HG03575 (cell line): ENCODE results near the gene LDB2.

Source experiments
- ATAC-seq: cut with Tn5 transposase; IDR thresholded peaks from one replicate; pipeline ENCODE4 v1.9.1; 2021; ENCODE audit not compliant: unreplicated experiment, insufficient number of reproducible peaks, low FRiP score; ENCODE audit errors: extremely low read depth

Gene LDB2

DNA sequence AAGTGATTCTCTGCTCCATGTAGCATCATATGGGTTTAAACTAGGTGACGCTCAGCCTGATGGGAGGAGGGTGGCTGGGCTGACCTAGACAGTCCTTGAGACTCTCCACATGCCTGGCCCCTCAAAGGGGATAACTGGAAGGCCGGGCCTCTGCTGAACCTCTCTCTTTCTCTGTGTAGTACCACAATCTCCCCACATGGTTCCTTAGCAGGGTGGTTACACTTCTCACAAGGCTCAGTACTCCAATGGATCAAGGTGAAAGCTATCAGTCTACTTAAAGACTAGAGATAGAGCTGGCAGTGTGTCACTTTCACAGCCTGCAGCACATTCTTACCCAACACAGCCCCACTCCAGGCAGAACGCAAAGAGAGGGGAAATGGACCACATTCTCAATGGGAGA, 80.4 kb downstream of the LDB2 start:
- ATAC-seq, result no peak

DNA sequence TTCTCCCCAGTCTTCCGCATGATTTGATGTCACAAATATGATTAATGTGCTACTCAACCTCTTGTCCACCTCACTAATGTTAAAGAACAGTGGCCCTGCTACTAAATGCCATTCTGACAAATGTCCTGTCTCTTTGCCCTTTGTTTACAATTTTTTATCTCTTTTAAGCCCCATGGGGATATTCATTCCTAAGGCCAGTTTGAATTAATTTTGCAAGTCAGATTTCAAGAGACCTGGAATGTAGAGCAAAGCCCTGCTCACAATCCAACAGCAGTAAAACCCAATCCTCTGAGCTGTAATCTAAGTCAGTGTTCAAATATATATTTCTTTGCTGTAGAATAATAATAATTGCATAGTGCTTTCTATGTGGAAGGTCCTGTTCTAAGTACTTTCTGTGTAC, 81.2 kb downstream of the LDB2 start:
- no peak for ATAC-seq

- no peak for ATAC-seq
Measured at GRCh38 chr4:16814361-16814760, 84.1 kb downstream of the LDB2 start.

DNA sequence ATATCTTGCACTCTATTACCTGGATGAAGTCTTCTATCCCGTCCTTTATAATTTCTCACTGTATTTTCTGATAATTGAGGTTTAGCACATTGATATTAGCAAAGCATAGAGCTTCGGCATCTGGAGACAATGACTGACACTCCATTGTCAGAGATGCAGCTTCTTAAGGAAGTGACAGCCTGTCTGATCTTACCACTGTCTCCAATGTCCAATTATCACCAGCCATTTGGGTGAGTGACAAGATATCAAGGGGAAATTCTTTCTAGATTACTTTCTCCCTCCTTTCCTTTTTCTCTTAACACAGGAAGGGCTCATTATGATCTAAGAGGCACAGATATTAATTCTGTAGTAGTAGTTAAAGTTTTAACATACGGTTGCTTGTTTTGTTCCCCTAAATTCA, 86.4 kb downstream of the LDB2 start:
- ATAC-seq, result no peak

GRCh38 chr4:16809943-16810342, 88.5 kb downstream of the LDB2 start:
- no peak for ATAC-seq

- no peak for ATAC-seq
Measured at GRCh38 chr4:16809064-16809463, 89.4 kb downstream of the LDB2 start.

DNA sequence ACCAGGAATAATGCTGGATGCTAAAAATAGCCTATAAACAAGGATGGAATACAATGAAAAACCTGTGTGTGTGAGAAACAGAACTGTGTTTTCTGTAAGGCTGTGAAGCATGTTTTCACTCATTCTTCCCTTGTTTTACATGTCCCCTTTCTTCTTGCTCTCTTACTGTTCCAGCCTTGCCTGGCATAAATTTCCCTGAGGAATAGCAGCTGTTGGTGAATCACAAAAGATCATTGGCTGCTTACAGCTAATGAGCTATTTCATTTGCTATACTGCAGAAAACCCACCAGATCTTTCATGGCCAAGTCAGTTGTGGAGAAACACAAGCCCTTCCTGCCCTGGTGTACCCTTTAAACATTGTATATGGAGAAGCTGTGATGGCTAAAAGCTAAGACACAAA, 91.1 kb downstream of the LDB2 start:
- ATAC-seq, result no peak

DNA sequence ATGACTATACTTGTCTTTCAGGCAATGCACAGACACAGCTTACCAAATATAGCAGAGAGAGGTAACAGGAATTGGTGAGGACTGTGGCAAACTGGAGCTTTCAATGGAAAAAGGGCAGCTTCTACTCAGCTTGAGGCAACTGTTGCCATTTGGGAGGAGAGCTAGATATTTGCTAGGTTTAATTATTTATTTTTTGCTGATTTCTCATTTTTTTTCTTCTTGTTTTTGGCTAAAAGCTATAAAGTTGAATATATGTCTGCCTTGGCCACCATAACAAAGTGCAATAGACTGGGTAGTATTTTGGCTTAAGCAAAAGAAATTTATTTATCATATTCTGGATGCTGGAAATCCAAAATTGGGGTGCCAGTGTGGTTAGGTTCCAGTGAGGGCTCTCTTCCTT, 93.9 kb downstream of the LDB2 start:
- ATAC-seq, result no peak

DNA sequence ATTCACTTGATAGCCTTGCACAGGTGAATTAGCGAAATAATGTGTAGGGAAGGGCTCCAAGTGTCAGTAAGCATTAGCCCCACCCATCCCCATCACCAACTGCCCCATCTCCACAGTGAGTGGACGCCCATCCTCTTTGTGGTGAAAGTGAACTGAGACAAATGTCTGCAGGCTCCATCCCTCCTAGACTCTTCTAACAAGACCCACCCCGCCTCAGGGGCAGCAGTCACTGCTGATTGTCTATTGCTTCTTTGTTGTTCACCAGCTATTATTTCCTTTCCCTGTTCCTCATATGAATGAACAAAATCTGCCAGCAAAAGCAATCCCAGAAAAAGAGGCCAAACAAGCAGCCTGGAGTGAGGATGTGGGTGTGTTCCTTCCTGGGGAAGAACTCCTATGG, 96.4 kb downstream of the LDB2 start:
- ATAC-seq, result no peak

GRCh38 chr4:16801356-16801755, 97.1 kb downstream of the LDB2 start:
- ATAC-seq, result no peak

GRCh38 chr4:16794816-16795445, 103.5 kb downstream of the LDB2 start:
- ATAC-seq, result no peak

DNA sequence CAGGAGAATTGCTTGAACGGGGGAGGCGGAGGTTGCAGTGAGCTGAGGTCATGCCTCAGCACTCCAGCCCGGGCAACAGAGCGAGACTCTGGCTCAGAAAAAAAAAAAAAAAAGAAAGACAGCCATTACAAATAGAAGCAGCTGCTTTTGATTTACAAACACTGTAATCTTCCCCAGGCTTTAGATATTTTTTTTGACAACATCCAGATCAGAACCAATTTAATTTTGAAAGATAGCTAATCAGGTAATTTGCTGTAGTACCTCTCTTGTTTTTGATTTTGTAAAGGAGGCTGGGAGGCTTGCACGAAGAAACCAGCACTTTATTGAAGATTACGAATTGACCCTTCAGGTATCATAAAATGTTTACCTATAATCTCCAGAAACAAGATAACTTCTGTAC, 107.0 kb downstream of the LDB2 start:
- no peak for ATAC-seq

GRCh38 chr4:16790508-16790907, 107.9 kb downstream of the LDB2 start:
- ATAC-seq, result no peak

DNA sequence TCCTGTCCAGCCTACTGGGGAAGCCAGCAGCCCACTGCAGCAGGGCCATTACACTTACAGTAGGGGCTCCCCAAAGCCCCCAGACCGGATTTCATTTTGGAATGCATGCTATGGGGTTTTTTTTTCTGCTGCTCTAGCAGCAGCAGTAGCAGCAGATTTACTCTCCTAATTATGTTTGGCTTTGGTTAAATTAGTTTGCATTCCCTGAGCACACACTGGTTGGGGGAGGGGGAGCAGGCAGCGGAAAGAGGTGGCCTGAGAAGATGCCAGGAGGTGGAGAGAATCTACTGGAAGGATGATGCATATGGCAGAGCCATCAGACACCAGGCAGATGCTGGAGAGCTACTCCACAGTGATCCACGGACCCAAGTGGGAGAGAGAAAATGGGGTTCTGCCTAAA, 109.6 kb downstream of the LDB2 start:
- ATAC-seq, result no peak

GRCh38 chr4:16785793-16786527, 112.5 kb downstream of the LDB2 start:
- no peak for ATAC-seq

DNA sequence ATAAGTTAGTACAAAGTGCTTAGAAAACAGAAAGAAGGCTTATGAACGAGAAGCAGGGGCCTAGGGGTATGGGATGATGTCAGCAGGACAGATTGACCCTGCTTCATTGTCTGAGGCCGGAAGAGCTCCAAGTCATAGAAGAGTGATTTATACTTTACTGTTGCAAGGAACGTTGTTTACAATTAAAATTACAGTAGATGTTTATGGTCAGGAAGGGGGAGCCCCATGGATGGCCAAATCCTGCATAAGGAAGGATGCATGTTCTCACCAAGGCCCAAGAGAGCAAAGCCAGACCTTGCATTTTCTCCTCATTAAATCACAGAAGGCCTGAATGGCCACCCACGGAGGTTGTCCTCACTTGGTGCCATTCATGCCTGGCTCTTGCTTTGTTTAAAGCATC, 115.3 kb downstream of the LDB2 start:
- no peak for ATAC-seq

DNA sequence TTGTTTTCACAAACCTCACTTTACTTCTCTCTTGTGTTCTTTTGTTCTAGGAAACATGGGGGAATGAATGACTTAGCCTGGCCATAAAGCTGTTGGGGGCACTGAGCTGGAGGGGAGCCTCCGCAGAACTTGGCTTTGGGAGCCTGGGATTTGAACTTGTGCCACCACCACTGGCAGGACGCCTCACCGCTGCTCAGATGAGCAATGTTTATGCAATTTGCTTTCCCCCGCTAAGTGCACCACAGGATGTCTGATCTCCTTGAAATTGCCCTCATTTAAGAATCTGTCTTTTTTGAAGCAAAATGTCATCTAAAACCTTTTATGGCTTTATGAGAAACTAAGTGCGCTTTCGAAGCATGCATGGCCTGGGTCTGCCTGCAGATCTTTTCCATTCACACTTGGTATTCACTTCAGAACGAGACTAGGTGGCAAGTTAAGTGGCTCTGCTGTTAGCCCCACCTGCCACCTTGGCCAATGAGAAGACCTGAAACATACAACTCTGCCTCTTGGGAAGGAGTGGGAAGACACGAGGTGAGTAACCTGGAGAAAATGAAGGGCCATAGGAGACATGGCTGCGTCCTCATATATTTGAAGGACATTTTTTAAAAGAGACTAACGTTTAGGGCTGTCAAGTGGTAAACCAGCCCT, 119.3 kb downstream of the LDB2 start:
- ATAC-seq, result no peak

DNA sequence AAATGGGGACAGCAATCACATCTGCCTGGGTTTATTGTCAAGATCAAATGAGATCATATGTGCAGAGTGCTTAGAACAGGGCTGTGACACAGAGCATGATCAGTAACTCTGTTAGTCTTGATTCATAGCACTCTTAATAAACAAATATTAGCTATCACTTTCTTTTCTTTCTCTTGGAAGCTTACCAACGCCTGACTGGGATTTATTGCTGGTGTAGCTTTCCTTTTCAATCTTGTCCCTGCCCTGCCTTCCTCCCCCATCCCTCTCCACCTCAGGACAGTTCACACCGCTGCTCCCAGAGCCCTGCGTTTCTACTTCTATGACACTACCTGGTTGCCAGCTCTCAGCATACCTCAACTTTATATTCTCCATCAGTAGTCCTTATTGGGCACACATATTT, 120.7 kb downstream of the LDB2 start:
- no peak for ATAC-seq

DNA sequence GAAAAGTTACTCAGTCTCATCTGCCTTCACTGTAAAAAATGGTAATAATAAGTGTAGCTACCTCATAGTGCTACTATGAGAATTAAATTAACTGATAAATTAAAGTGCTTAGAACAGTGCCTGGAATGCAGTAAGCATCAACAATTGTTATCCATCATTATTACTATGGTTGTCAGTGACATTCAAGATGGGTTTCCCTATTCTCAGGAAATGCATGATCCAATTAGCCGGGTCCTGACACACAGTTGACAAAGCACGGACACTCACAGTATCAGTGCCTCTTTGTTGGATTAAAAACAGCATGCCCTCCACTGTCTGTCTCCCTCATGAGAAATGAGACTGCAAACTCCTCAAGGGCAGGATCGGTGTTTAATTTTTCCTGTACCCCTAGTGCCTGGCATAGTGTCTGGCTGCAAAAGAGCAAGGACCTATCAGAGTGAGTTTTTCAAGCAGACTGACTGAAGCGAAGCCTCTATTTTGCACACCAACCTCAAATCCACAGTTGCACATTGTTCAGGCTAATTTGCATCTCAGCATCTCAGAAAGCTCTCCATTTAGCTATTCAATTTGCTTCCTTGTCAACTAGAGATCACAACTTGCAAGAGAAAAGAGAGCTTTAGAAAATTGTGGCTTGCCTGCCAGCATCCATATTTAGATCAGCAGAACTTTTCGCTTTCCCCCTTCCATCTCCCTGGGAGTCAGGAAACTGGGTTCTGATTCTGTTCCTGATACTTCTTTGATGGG, 122.9 kb downstream of the LDB2 start:
- ATAC-seq, result no peak

DNA sequence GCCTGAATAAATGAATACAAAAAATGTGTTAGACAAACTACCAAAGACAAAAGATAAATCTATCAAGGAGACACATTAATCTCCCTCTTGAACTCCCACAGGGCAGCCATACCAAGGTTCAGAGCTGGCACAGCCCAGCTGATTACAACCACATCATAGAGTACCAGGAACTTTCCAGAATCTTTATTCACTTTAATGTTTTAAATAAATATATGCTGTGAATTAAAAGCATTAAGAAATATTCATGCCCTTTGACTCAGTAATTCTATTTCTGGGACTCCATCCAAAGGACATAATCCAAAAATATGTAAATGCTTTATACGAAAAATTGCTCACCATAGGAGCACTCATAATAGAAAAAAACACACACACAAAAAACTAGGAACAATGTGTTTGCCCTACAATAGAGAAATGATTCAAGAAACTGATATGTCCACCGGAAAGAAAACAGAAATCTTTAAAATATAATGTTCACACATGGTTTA, 126.0 kb downstream of the LDB2 start:
- no peak for ATAC-seq
